GM23248 (cell line): ENCODE data around the gene EXOC6.

Source experiments
- EZH2 ChIP-seq: fragments of 200-600 bp; sonication (generic); IDR thresholded peaks from 2 replicates; pipeline ENCODE4 v1.6.1; 2018; ENCODE audit warnings: antibody characterized with exemption, mild to moderate bottlenecking; ENCODE audit not compliant: insufficient read depth, poor library complexity, severe bottlenecking
- EZH2phosphoT487 ChIP-seq: fragments of 200-600 bp; sonication (generic); IDR thresholded peaks from 2 replicates; pipeline ENCODE4 v1.6.1; 2018; ENCODE audit warnings: antibody characterized with exemption, moderate library complexity, mild to moderate bottlenecking, low read depth; ENCODE audit not compliant: insufficient read depth

GRCh38 chr10:92907280-92907679 is 59.0 kb downstream of the EXOC6 start:
- TF ChIP-seq EZH2, result no peak
- TF ChIP-seq EZH2phosphoT487, result no peak
